Measurements from ENCODE around the gene CACNA2D2.

DNA sequence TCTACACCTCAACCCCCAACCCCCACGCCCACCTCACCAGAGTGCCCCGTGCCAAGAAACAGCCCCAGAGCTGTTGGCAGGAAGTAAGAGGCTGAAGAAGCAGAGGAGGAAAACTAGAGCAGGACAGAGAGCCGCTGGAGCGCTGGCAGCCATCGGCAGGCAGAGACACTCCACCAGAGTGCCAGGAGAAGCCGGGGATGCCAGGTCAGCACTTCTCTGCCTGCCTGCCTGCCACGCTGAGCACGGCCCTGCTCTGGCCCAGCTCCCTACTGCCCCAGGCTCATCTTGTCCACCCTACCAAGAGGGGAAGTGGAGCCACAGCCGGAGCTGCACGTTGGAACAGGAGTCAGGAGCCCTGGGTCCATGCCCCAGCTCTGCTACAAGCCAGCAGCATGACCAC, 29.7 kb downstream of the CACNA2D2 start:
- TF ChIP-seq, protein P1, sequence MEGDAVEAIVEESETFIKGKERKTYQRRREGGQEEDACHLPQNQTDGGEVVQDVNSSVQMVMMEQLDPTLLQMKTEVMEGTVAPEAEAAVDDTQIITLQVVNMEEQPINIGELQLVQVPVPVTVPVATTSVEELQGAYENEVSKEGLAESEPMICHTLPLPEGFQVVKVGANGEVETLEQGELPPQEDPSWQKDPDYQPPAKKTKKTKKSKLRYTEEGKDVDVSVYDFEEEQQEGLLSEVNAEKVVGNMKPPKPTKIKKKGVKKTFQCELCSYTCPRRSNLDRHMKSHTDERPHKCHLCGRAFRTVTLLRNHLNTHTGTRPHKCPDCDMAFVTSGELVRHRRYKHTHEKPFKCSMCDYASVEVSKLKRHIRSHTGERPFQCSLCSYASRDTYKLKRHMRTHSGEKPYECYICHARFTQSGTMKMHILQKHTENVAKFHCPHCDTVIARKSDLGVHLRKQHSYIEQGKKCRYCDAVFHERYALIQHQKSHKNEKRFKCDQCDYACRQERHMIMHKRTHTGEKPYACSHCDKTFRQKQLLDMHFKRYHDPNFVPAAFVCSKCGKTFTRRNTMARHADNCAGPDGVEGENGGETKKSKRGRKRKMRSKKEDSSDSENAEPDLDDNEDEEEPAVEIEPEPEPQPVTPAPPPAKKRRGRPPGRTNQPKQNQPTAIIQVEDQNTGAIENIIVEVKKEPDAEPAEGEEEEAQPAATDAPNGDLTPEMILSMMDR (IDR thresholded peaks at IDR 0.05; ENCODE audit: poor library complexity): no peak
- no peak for TF ChIP-seq EZH2 (IDR thresholded peaks at IDR 0.05; ENCODE audit: borderline replicate concordance)
